BE2C (cell line): ENCODE results near the gene FHAD1.

ENCODE experiments used
- DNase-seq: peaks from one replicate; pipeline ENCODE4 v3.0.0-alpha.2; 2020
- H3K27me3 ChIP-seq: fragments of 250-450 bp; sonication (Bioruptor Pico); 2 replicates; pipeline ENCODE4 v1.5.1; 2020; ENCODE audit warnings: mild to moderate bottlenecking
- H3K36me3 ChIP-seq: fragments of 250-450 bp; sonication (Bioruptor Pico); 2 replicates; pipeline ENCODE4 v1.5.1; 2020; ENCODE audit warnings: mild to moderate bottlenecking
- H3K4me1 ChIP-seq: fragments of 250-450 bp; sonication (Bioruptor Pico); 2 replicates; pipeline ENCODE4 v1.5.1; 2020
- H3K4me3 ChIP-seq: 2 replicates; pipeline ENCODE4 v1.5.1; 2011; ENCODE audit warnings: low read depth, low read length
- H3K9me3 ChIP-seq: fragments of 250-450 bp; sonication (Bioruptor Pico); 2 replicates; pipeline ENCODE4 v1.5.1; 2020
- CTCF ChIP-seq: IDR thresholded peaks from 2 replicates; pipeline ENCODE4 v1.5.1; 2012; ENCODE audit warnings: mild to moderate bottlenecking, low read depth, low read length

The FHAD1 gene

GRCh38 chr1:15287035-15287979 lies 40.3 kb downstream of the FHAD1 start:
- Histone ChIP-seq H3K4me1 (no peaks in the 10 kb centered on the region), H3K9me3 (no peaks in the 10 kb centered on the region), H3K27me3 (no peaks in the 10 kb centered on the region), H3K4me3 (no peak overlapping the region), H3K36me3 (no peaks in the 10 kb centered on the region)
- TF ChIP-seq CTCF: no peak
- DNase-seq: no peak

- no peaks in the 10 kb centered on the region for H3K9me3 ChIP-seq
- no peak for DNase-seq
- H3K4me3 ChIP-seq: no peak overlapping the region
- H3K27me3 ChIP-seq: no peaks in the 10 kb centered on the region
- H3K36me3 ChIP-seq: no peaks in the 10 kb centered on the region
- no peak for TF ChIP-seq CTCF
- no peaks in the 10 kb centered on the region for H3K4me1 ChIP-seq
These were observed 41.3 kb downstream of the FHAD1 start for GRCh38 chr1:15288173-15288926.

GRCh38 chr1:15289251-15289651 lies 42.2 kb downstream of the FHAD1 start:
- Histone ChIP-seq H3K9me3 (no peaks in the 10 kb centered on the region), H3K4me3 (no peak overlapping the region), H3K4me1 (no peaks in the 10 kb centered on the region), H3K27me3 (no peaks in the 10 kb centered on the region), H3K36me3 (no peaks in the 10 kb centered on the region)
- no peak for TF ChIP-seq CTCF
- DNase-seq: no peak

GRCh38 chr1:15290382-15290781 lies 43.4 kb downstream of the FHAD1 start:
- DNase-seq: no peak

GRCh38 chr1:15295696-15296095 lies 48.7 kb downstream of the FHAD1 start:
- Histone ChIP-seq H3K36me3 (no peaks in the 10 kb centered on the region), H3K27me3 (no peaks in the 10 kb centered on the region), H3K4me1 (no peaks in the 10 kb centered on the region), H3K9me3 (no peaks in the 10 kb centered on the region), H3K4me3 (no peak overlapping the region)
- TF ChIP-seq CTCF: no peak
- DNase-seq: no peak

More at GRCh38 chr1:15290382-15290781, 43.4 kb downstream of the FHAD1 start:
- Histone ChIP-seq H3K9me3 (no peaks in the 10 kb centered on the region), H3K27me3 (no peaks in the 10 kb centered on the region), H3K4me1 (no peaks in the 10 kb centered on the region), H3K4me3 (no peak overlapping the region), H3K36me3 (no peaks in the 10 kb centered on the region)
- TF ChIP-seq CTCF: no peak
